OCI-LY3 (cell line): ENCODE measurements around the gene GNAQ.

ENCODE experiments used
- EZH2phosphoT487 ChIP-seq: fragments of 200-600 bp; shearing (Covaris generic); IDR thresholded peaks from 2 replicates; pipeline ENCODE4 v1.6.1; 2018; ENCODE audit warnings: antibody characterized with exemption, mixed run types, low read depth
- TF ChIP-seq, protein P1 (sequence below): fragments of 200-600, 300-600 bp; sonication (generic); IDR thresholded peaks from 2 replicates; pipeline ENCODE4 v1.5.1; 2014; ENCODE audit warnings: antibody characterized with exemption, low read length, low read depth

DNA sequence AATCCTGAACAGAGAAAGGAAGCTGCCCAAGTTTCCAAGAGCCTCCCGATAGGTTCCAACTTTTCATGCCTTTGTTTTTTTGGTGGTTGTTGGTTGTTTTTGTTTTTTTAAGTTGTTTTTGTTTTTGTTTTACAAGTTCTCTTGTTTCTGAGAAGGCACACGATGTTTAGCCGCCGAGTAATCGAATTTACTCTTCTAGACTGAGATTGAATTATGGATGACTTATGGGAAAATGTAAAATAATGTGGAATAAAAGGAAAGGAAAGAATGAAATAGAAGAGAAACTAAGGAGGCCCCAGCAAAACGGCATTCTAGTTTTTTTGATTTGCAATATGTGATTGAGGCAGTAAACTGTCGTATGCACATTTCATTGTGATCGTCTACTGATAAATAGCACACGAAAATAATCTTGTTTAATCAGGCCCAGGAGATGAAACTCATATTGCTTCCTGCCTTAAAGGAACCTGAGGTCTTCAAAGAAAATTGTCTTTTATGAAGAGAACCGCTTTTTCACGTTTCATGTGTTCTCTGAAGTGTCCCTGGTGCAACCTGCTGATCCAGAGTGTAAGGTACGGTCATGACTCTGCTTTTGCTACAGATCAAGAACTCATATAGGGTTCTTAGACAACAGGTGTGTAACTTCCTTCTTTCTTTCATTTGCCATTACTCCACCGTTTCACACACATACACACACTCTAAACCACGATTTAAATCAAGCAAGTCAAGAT lies 1.3 kb upstream of the GNAQ start:
- TF ChIP-seq, protein P1, sequence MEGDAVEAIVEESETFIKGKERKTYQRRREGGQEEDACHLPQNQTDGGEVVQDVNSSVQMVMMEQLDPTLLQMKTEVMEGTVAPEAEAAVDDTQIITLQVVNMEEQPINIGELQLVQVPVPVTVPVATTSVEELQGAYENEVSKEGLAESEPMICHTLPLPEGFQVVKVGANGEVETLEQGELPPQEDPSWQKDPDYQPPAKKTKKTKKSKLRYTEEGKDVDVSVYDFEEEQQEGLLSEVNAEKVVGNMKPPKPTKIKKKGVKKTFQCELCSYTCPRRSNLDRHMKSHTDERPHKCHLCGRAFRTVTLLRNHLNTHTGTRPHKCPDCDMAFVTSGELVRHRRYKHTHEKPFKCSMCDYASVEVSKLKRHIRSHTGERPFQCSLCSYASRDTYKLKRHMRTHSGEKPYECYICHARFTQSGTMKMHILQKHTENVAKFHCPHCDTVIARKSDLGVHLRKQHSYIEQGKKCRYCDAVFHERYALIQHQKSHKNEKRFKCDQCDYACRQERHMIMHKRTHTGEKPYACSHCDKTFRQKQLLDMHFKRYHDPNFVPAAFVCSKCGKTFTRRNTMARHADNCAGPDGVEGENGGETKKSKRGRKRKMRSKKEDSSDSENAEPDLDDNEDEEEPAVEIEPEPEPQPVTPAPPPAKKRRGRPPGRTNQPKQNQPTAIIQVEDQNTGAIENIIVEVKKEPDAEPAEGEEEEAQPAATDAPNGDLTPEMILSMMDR, result no peak
- no peak for TF ChIP-seq EZH2phosphoT487
